Sciatic nerve (tissue), 2 donors: ENCODE data around the gene ZNHIT3. TPM values are rescaled to one million over a fixed set of nuclear protein-coding genes. Genes with fewer than 3 reads are reported as not detected.
A peak's percentile ranks its signal among the peaks of the same experiment; 100 is the strongest.

Experiments
- ATAC-seq: fragments of 200-7000 bp; cut with Tn5 transposase; one replicate; pipeline ENCODE4 v1.9.1; 2020; ENCODE audit warnings: mild to moderate bottlenecking, moderate library complexity
- DNase-seq: peaks from one replicate; pipeline ENCODE4 v3.0.0-alpha.2; 2020; ENCODE audit warnings: low spot score
- intact Hi-C: fragments of 100-400 bp; cut with DNase I; formaldehyde crosslinking; loops from one replicate; pipeline ENCODE4 v1.14.2; 2022
- total RNA-seq: library from RNA; stranded (reverse); fragmentation: NEBNext Ultra II Directional; extraction: Animal tissue kit (Norgen Biotek cat#: 25700); gene quantifications from one replicate; pipeline ENCODE4 v1.2.1, GENCODE V29; 2021
- donor health status: DM: no; HTN: no; CAD: no.
- donor health status: DM: no; HTN: no; CAD: no.

ZNHIT3 gene
- total RNA-seq, 1 donor from 2014 or later: 28.6 TPM

GRCh38 chr17:36535669-36536081 lies 49.2 kb downstream of the ZNHIT3 start:
- DNase-seq (no peak), ATAC-seq (no peak)
- intact Hi-C loops: no loop called here

GRCh38 chr17:36540696-36541095 lies 54.2 kb downstream of the ZNHIT3 start:
- ATAC-seq: no peak

GRCh38 chr17:36542755-36543154 lies 56.3 kb downstream of the ZNHIT3 start:
- DNase-seq (no peak), ATAC-seq (no peak)
- intact Hi-C loops: no loop called here

More at GRCh38 chr17:36540696-36541095, 54.2 kb downstream of the ZNHIT3 start:
- DNase-seq: no peak
- intact Hi-C loops: no loop called here

GRCh38 chr17:36544044-36544306 lies 57.5 kb downstream of the ZNHIT3 start:
- intact Hi-C loops: no loop called here
- DNase-seq: peak; percentile 69
- peak; percentile 13 for ATAC-seq

- DNase-seq (peak; percentile 96), ATAC-seq (peak; percentile 93)
- intact Hi-C loops: no loop called here
Measured at GRCh38 chr17:36544307-36545076, 58.0 kb downstream of the ZNHIT3 start, which contains the start of gene GGNBP2. Gene GGNBP2, plus strand, starts transcription at chr17:36544919. Its CDS starts 806 bp downstream, at chr17:36545725.

- intact Hi-C loops: no loop called here
- DNase-seq (no peak), ATAC-seq (peak; percentile 67)
Measured at GRCh38 chr17:36545077-36545464, 58.6 kb downstream of the ZNHIT3 start.

Other genes with a start within 250 kb of the ZNHIT3 start
- gene TBC1D3I, start 222.1 kb upstream of the ZNHIT3 start, total RNA-seq: 0.36 TPM
- gene TBC1D3G, start 162.8 kb upstream of the ZNHIT3 start, total RNA-seq: not detected
- gene TBC1D3H, start 98.2 kb upstream of the ZNHIT3 start, total RNA-seq: not detected
- 46.5 TPM for gene MYO19, start 48.2 kb downstream of the ZNHIT3 start, total RNA-seq
- 3.2 TPM for gene PIGW, start 48.3 kb downstream of the ZNHIT3 start, total RNA-seq
- 88.8 TPM for gene GGNBP2, start 58.2 kb downstream of the ZNHIT3 start, total RNA-seq
- 5.4 TPM for gene DHRS11, start 105.2 kb downstream of the ZNHIT3 start, total RNA-seq
- 5.6 TPM for gene MRM1, start 114.9 kb downstream of the ZNHIT3 start, total RNA-seq